ENCODE data around the gene EPB42.

- TF ChIP-seq CTCF (IDR thresholded peaks at IDR 0.05 in 2 of 3, conservative IDR thresholded peaks at IDR 0.05 in 1 of 3; ENCODE audit: borderline replicate concordance in 1 of 3, insufficient read depth in 1 of 3, low read depth in 2 of 3, low read length in 2 of 3) (no peak), ELF1 (IDR thresholded peaks at IDR 0.05; ENCODE audit: borderline replicate concordance, low read depth) (no peak), EZH2 (IDR thresholded peaks at IDR 0.05) (no peak), ZNF274 (IDR thresholded peaks at IDR 0.05; ENCODE audit: low read depth, low read length) (no peak), POLR2AphosphoS5 (IDR thresholded peaks at IDR 0.05; ENCODE audit: low read depth, low read length) (no peak), SRF (IDR thresholded peaks at IDR 0.05; ENCODE audit: low read depth) (no peak), POLR2A (IDR thresholded peaks at IDR 0.05; ENCODE audit: borderline replicate concordance, extremely low read depth, insufficient read depth, insufficient read length) (no peak), REST (IDR thresholded peaks at IDR 0.05; ENCODE audit: low read depth) (no peak), CEBPB (IDR thresholded peaks at IDR 0.05; ENCODE audit: low read depth) (no peak)
Measured at GRCh38 chr15:43244092-43244491, 23.3 kb upstream of the EPB42 start.

Measured in HCT116 (cell line).